GM10266 (cell line): Measurements from ENCODE around the gene FNTB.

ENCODE experiments used
- DNase-seq: peaks from one replicate; pipeline ENCODE4 v3.0.0; 2012; ENCODE audit errors: extremely low spot score
- CTCF ChIP-seq: IDR thresholded peaks from 2 replicates; pipeline ENCODE4 v1.5.1; 2012; ENCODE audit warnings: mild to moderate bottlenecking, low read depth; ENCODE audit not compliant: control insufficient read depth, insufficient read depth; ENCODE audit errors: missing control alignments

Gene FNTB

GRCh38 chr14:65095633-65096205 lies 109.0 kb downstream of the FNTB start:
- DNase-seq = no peak
- no peak for TF ChIP-seq CTCF

- DNase-seq = no peak
- no peak for TF ChIP-seq CTCF
Observed at GRCh38 chr14:65096323-65097089, 109.8 kb downstream of the FNTB start.

GRCh38 chr14:65098586-65098985 lies 111.9 kb downstream of the FNTB start:
- peak; percentile 55 for DNase-seq
- no peak for TF ChIP-seq CTCF

GRCh38 chr14:65100922-65101541 lies 114.3 kb downstream of the FNTB start:
- TF ChIP-seq CTCF = no peak
- no peak for DNase-seq

GRCh38 chr14:65101631-65102440 lies 115.1 kb downstream of the FNTB start:
- no peak for DNase-seq
- TF ChIP-seq CTCF = no peak

GRCh38 chr14:65102441-65103149 lies 115.9 kb downstream of the FNTB start, which contains the start of gene MAX:
Gene MAX, minus strand, starts transcription at chr14:65102517. Its CDS starts 178 bp downstream, at chr14:65102339.
- DNase-seq = peak; percentile 96
- no peak for TF ChIP-seq CTCF
